Stimulated activated CD4-positive, alpha-beta T cell treated with anti-CD3 and anti-CD28 coated beads, Interleukin-1b, Interleukin-23, amount 100 ng/mL, for 24 hours (primary cell): ENCODE results near the gene AP2A1.

Source experiments
- DNase-seq, 4 experiments: peaks; one replicate each; pipeline ENCODE4 v3.0.0-alpha.2; 2020; ENCODE audit warnings: low read depth in 4 of 4, low spot score in 1 of 4

Gene AP2A1

GRCh38 chr19:49792829-49793560 is 26.2 kb downstream of the AP2A1 start:
- no peak for DNase-seq

- DNase-seq: no peak
Observed at GRCh38 chr19:49793561-49793840, 26.7 kb downstream of the AP2A1 start.

- no peak for DNase-seq
Observed at GRCh38 chr19:49795615-49796014, 28.8 kb downstream of the AP2A1 start.

- no peak for DNase-seq
Observed at GRCh38 chr19:49798574-49798973, 31.8 kb downstream of the AP2A1 start.

GRCh38 chr19:49799271-49799797 is 32.5 kb downstream of the AP2A1 start:
- DNase-seq: no peak

- DNase-seq: no peak
Observed at GRCh38 chr19:49799798-49800376, 33.1 kb downstream of the AP2A1 start.

GRCh38 chr19:49800771-49801170 is 34.0 kb downstream of the AP2A1 start:
- DNase-seq: no peak

GRCh38 chr19:49801401-49801888 is 34.6 kb downstream of the AP2A1 start:
- DNase-seq: no peak

GRCh38 chr19:49801966-49802661 is 35.3 kb downstream of the AP2A1 start:
- DNase-seq: no peak

- DNase-seq: no peak
Observed at GRCh38 chr19:49802836-49803528, 36.2 kb downstream of the AP2A1 start.

- no peak for DNase-seq
Observed at GRCh38 chr19:49803529-49803856, 36.7 kb downstream of the AP2A1 start.

GRCh38 chr19:49805822-49806619 is 39.2 kb downstream of the AP2A1 start:
- no peak for DNase-seq

GRCh38 chr19:49806620-49806959 is 39.8 kb downstream of the AP2A1 start:
- DNase-seq: no peak

GRCh38 chr19:49807058-49807903 is 40.5 kb downstream of the AP2A1 start:
- no peak for DNase-seq

- DNase-seq: no peak
Observed at GRCh38 chr19:49807904-49808675, 41.3 kb downstream of the AP2A1 start.

- DNase-seq: peak; percentile 63 to 85 (median 77)
Observed at GRCh38 chr19:49808711-49809159, 41.9 kb downstream of the AP2A1 start.

GRCh38 chr19:49809160-49809940 is 42.5 kb downstream of the AP2A1 start:
- DNase-seq: no peak

GRCh38 chr19:49809941-49810389 is 43.2 kb downstream of the AP2A1 start:
- DNase-seq: no peak
